ENCODE measurements around the gene TRPM3.

TRPM3 gene

GRCh38 chr9:70813141-70813540, 308.3 kb downstream of the TRPM3 start:
- no peaks in the 10 kb centered on the region for H3K4me1 ChIP-seq (ENCODE audit: control insufficient read depth in 5 of 5, insufficient read depth in 5 of 5, low read length in 5 of 5)
- H3K4me3 ChIP-seq (ENCODE audit: low read depth in 1 of 5, low read length in 5 of 5), result no peak overlapping the region
- H3K27ac ChIP-seq (ENCODE audit: low read depth, low read length), result no peak overlapping the region
- H3K27me3 ChIP-seq (ENCODE audit: control insufficient read depth in 5 of 5, insufficient read depth in 4 of 5, low read length in 5 of 5), result no peaks in the 10 kb centered on the region
- no peaks in the 10 kb centered on the region for H3K36me3 ChIP-seq (ENCODE audit: control insufficient read depth in 5 of 5, insufficient read depth in 5 of 5, low read length in 5 of 5)
- H3K9ac ChIP-seq (ENCODE audit: low read length in 5 of 5), result no peak overlapping the region
- peaks cover 0 to 3% (median 0%) of the 10 kb centered on the region in 5 donors for H3K9me3 ChIP-seq (ENCODE audit: control insufficient read depth in 5 of 5, low read length in 5 of 5)

GRCh38 chr9:70811638-70812037, 309.8 kb downstream of the TRPM3 start:
- H3K4me1 ChIP-seq (ENCODE audit: control insufficient read depth in 5 of 5, insufficient read depth in 5 of 5, low read length in 5 of 5), result no peaks in the 10 kb centered on the region
- H3K27ac ChIP-seq (ENCODE audit: low read depth, low read length), result no peak overlapping the region
- H3K36me3 ChIP-seq (ENCODE audit: control insufficient read depth in 5 of 5, insufficient read depth in 5 of 5, low read length in 5 of 5), result no peaks in the 10 kb centered on the region
- no peak overlapping the region for H3K9ac ChIP-seq (ENCODE audit: low read length in 5 of 5)
- H3K4me3 ChIP-seq (ENCODE audit: low read depth in 1 of 5, low read length in 5 of 5), result no peak overlapping the region
- H3K9me3 ChIP-seq (ENCODE audit: control insufficient read depth in 5 of 5, low read length in 5 of 5), result peaks cover 0 to 3% (median 0%) of the 10 kb centered on the region in 5 donors
- H3K27me3 ChIP-seq (ENCODE audit: control insufficient read depth in 5 of 5, insufficient read depth in 4 of 5, low read length in 5 of 5), result no peaks in the 10 kb centered on the region

GRCh38 chr9:70806875-70807274, 314.5 kb downstream of the TRPM3 start:
- H3K9me3 ChIP-seq (ENCODE audit: control insufficient read depth in 5 of 5, low read length in 5 of 5), result no peaks in the 10 kb centered on the region
- no peak overlapping the region for H3K27ac ChIP-seq (ENCODE audit: low read depth, low read length)
- no peak overlapping the region for H3K9ac ChIP-seq (ENCODE audit: low read length in 5 of 5)
- no peaks in the 10 kb centered on the region for H3K27me3 ChIP-seq (ENCODE audit: control insufficient read depth in 5 of 5, insufficient read depth in 4 of 5, low read length in 5 of 5)
- H3K4me3 ChIP-seq (ENCODE audit: low read depth in 1 of 5, low read length in 5 of 5), result no peak overlapping the region
- no peaks in the 10 kb centered on the region for H3K36me3 ChIP-seq (ENCODE audit: control insufficient read depth in 5 of 5, insufficient read depth in 5 of 5, low read length in 5 of 5)
- peaks cover 0 to 11% (median 0%) of the 10 kb centered on the region in 5 donors for H3K4me1 ChIP-seq (ENCODE audit: control insufficient read depth in 5 of 5, insufficient read depth in 5 of 5, low read length in 5 of 5)

GRCh38 chr9:70805949-70806348, 315.5 kb downstream of the TRPM3 start:
- H3K27ac ChIP-seq (ENCODE audit: low read depth, low read length), result no peak overlapping the region
- H3K27me3 ChIP-seq (ENCODE audit: control insufficient read depth in 5 of 5, insufficient read depth in 4 of 5, low read length in 5 of 5), result no peaks in the 10 kb centered on the region

GRCh38 chr9:70802758-70803436, 318.5 kb downstream of the TRPM3 start:
- no peaks in the 10 kb centered on the region for H3K9me3 ChIP-seq (ENCODE audit: control insufficient read depth in 5 of 5, low read length in 5 of 5)
- no peaks in the 10 kb centered on the region for H3K27me3 ChIP-seq (ENCODE audit: control insufficient read depth in 5 of 5, insufficient read depth in 4 of 5, low read length in 5 of 5)
- peaks cover 0 to 11% (median 0%) of the 10 kb centered on the region in 5 donors for H3K4me1 ChIP-seq (ENCODE audit: control insufficient read depth in 5 of 5, insufficient read depth in 5 of 5, low read length in 5 of 5)
- H3K36me3 ChIP-seq (ENCODE audit: control insufficient read depth in 5 of 5, insufficient read depth in 5 of 5, low read length in 5 of 5), result no peaks in the 10 kb centered on the region
- no peak overlapping the region for H3K9ac ChIP-seq (ENCODE audit: low read length in 5 of 5)
- no peak overlapping the region for H3K4me3 ChIP-seq (ENCODE audit: low read depth in 1 of 5, low read length in 5 of 5)
- H3K27ac ChIP-seq (ENCODE audit: low read depth, low read length), result no peak overlapping the region

More at GRCh38 chr9:70805949-70806348, 315.5 kb downstream of the TRPM3 start:
- Histone ChIP-seq H3K4me1 (ENCODE audit: control insufficient read depth in 5 of 5, insufficient read depth in 5 of 5, low read length in 5 of 5) (peaks cover 0 to 11% (median 0%) of the 10 kb centered on the region in 5 donors), H3K36me3 (ENCODE audit: control insufficient read depth in 5 of 5, insufficient read depth in 5 of 5, low read length in 5 of 5) (no peaks in the 10 kb centered on the region), H3K9me3 (ENCODE audit: control insufficient read depth in 5 of 5, low read length in 5 of 5) (no peaks in the 10 kb centered on the region), H3K4me3 (ENCODE audit: low read depth in 1 of 5, low read length in 5 of 5) (peak overlapping the region in 1 of 5 donors; percentile 31), H3K9ac (ENCODE audit: low read length in 5 of 5) (no peak overlapping the region)

- Histone ChIP-seq H3K4me3 (ENCODE audit: low read depth in 1 of 5, low read length in 5 of 5) (no peak overlapping the region), H3K36me3 (ENCODE audit: control insufficient read depth in 5 of 5, insufficient read depth in 5 of 5, low read length in 5 of 5) (no peaks in the 10 kb centered on the region), H3K9ac (ENCODE audit: low read length in 5 of 5) (no peak overlapping the region), H3K9me3 (ENCODE audit: control insufficient read depth in 5 of 5, low read length in 5 of 5) (no peaks in the 10 kb centered on the region), H3K4me1 (ENCODE audit: control insufficient read depth in 5 of 5, insufficient read depth in 5 of 5, low read length in 5 of 5) (peaks cover 0 to 11% (median 0%) of the 10 kb centered on the region in 5 donors), H3K27ac (ENCODE audit: low read depth, low read length) (no peak overlapping the region), H3K27me3 (ENCODE audit: control insufficient read depth in 5 of 5, insufficient read depth in 4 of 5, low read length in 5 of 5) (no peaks in the 10 kb centered on the region)
Observed at GRCh38 chr9:70802206-70802605, 319.2 kb downstream of the TRPM3 start.

- Histone ChIP-seq H3K4me3 (ENCODE audit: low read depth in 1 of 5, low read length in 5 of 5) (no peak overlapping the region), H3K9me3 (ENCODE audit: control insufficient read depth in 5 of 5, low read length in 5 of 5) (no peaks in the 10 kb centered on the region)
Observed at GRCh38 chr9:70801181-70801829, 320.1 kb downstream of the TRPM3 start.

GRCh38 chr9:70798018-70798417, 323.4 kb downstream of the TRPM3 start:
- H3K9ac ChIP-seq (ENCODE audit: low read length in 5 of 5), result no peak overlapping the region
- no peaks in the 10 kb centered on the region for H3K36me3 ChIP-seq (ENCODE audit: control insufficient read depth in 5 of 5, insufficient read depth in 5 of 5, low read length in 5 of 5)
- H3K4me3 ChIP-seq (ENCODE audit: low read depth in 1 of 5, low read length in 5 of 5), result no peak overlapping the region
- no peak overlapping the region for H3K27ac ChIP-seq (ENCODE audit: low read depth, low read length)
- H3K9me3 ChIP-seq (ENCODE audit: control insufficient read depth in 5 of 5, low read length in 5 of 5), result no peaks in the 10 kb centered on the region
- H3K4me1 ChIP-seq (ENCODE audit: control insufficient read depth in 5 of 5, insufficient read depth in 5 of 5, low read length in 5 of 5), result peaks cover 0 to 7% (median 0%) of the 10 kb centered on the region in 5 donors
- no peaks in the 10 kb centered on the region for H3K27me3 ChIP-seq (ENCODE audit: control insufficient read depth in 5 of 5, insufficient read depth in 4 of 5, low read length in 5 of 5)

More at GRCh38 chr9:70801181-70801829, 320.1 kb downstream of the TRPM3 start:
- H3K27ac ChIP-seq (ENCODE audit: low read depth, low read length), result no peak overlapping the region
- H3K27me3 ChIP-seq (ENCODE audit: control insufficient read depth in 5 of 5, insufficient read depth in 4 of 5, low read length in 5 of 5), result no peaks in the 10 kb centered on the region
- H3K36me3 ChIP-seq (ENCODE audit: control insufficient read depth in 5 of 5, insufficient read depth in 5 of 5, low read length in 5 of 5), result no peaks in the 10 kb centered on the region
- H3K4me1 ChIP-seq (ENCODE audit: control insufficient read depth in 5 of 5, insufficient read depth in 5 of 5, low read length in 5 of 5), result peaks cover 0 to 11% (median 0%) of the 10 kb centered on the region in 5 donors
- no peak overlapping the region for H3K9ac ChIP-seq (ENCODE audit: low read length in 5 of 5)

GRCh38 chr9:70795841-70796240, 325.6 kb downstream of the TRPM3 start:
- no peaks in the 10 kb centered on the region for H3K4me1 ChIP-seq (ENCODE audit: control insufficient read depth in 5 of 5, insufficient read depth in 5 of 5, low read length in 5 of 5)
- no peaks in the 10 kb centered on the region for H3K9me3 ChIP-seq (ENCODE audit: control insufficient read depth in 5 of 5, low read length in 5 of 5)
- H3K27ac ChIP-seq (ENCODE audit: low read depth, low read length), result no peak overlapping the region
- no peak overlapping the region for H3K9ac ChIP-seq (ENCODE audit: low read length in 5 of 5)
- H3K36me3 ChIP-seq (ENCODE audit: control insufficient read depth in 5 of 5, insufficient read depth in 5 of 5, low read length in 5 of 5), result no peaks in the 10 kb centered on the region
- no peak overlapping the region for H3K4me3 ChIP-seq (ENCODE audit: low read depth in 1 of 5, low read length in 5 of 5)
- no peaks in the 10 kb centered on the region for H3K27me3 ChIP-seq (ENCODE audit: control insufficient read depth in 5 of 5, insufficient read depth in 4 of 5, low read length in 5 of 5)

GRCh38 chr9:70792796-70793195, 328.6 kb downstream of the TRPM3 start:
- Histone ChIP-seq H3K4me3 (ENCODE audit: low read depth in 1 of 5, low read length in 5 of 5) (no peak overlapping the region), H3K36me3 (ENCODE audit: control insufficient read depth in 5 of 5, insufficient read depth in 5 of 5, low read length in 5 of 5) (no peaks in the 10 kb centered on the region), H3K4me1 (ENCODE audit: control insufficient read depth in 5 of 5, insufficient read depth in 5 of 5, low read length in 5 of 5) (peaks cover 0 to 5% (median 0%) of the 10 kb centered on the region in 5 donors), H3K9me3 (ENCODE audit: control insufficient read depth in 5 of 5, low read length in 5 of 5) (no peaks in the 10 kb centered on the region), H3K27me3 (ENCODE audit: control insufficient read depth in 5 of 5, insufficient read depth in 4 of 5, low read length in 5 of 5) (no peaks in the 10 kb centered on the region), H3K9ac (ENCODE audit: low read length in 5 of 5) (no peak overlapping the region), H3K27ac (ENCODE audit: low read depth, low read length) (no peak overlapping the region)

Data from subcutaneous abdominal adipose tissue (tissue), 5 donors.